Heart right ventricle (tissue), 16 donors: Measurements from ENCODE around the gene KRT20. TPM values are rescaled to one million over a fixed set of nuclear protein-coding genes. Genes with fewer than 3 reads are reported as not detected.

Experiments
- ATAC-seq, 8 donors: fragments of 200-7000 bp; cut with Tn5 transposase; one replicate each; pipeline ENCODE4 v1.9.1; 2020; ENCODE audit warnings: mild to moderate bottlenecking in 8 of 8, moderate library complexity in 8 of 8, moderate number of reproducible peaks in 1 of 8
- DNase-seq, 2 donors: peaks; one replicate each; pipeline ENCODE4 v3.0.0-alpha.2; 2020
- H3K27ac ChIP-seq, 10 donors: fragments of 200-600 bp; sonication (generic) in 2 of 10; one replicate each; pipeline versions ENCODE4 v1.5.0 to v1.8.0; 2020 to 2022; ENCODE audit warnings: mild to moderate bottlenecking in 3 of 10
- H3K27me3 ChIP-seq, 7 donors: fragments of 200-600 bp; one replicate each; pipeline ENCODE4 v1.8.0; 2021 to 2022; ENCODE audit warnings: mild to moderate bottlenecking in 2 of 7
- H3K36me3 ChIP-seq, 9 donors: fragments of 200-600 bp; sonication (generic) in 1 of 9; one replicate each; pipeline versions ENCODE4 v1.5.0 to v1.8.0; 2020 to 2022; ENCODE audit warnings: mild to moderate bottlenecking in 2 of 9
- H3K4me1 ChIP-seq, 9 donors: fragments of 200-600 bp; sonication (generic) in 1 of 9; one replicate each; pipeline versions ENCODE4 v1.5.0 to v1.8.0; 2020 to 2022; ENCODE audit warnings: mild to moderate bottlenecking in 4 of 9
- H3K4me3 ChIP-seq, 10 donors: fragments of 200-600 bp; sonication (generic) in 2 of 10; one replicate each; pipeline versions ENCODE4 v1.5.0 to v1.8.0; 2020 to 2022; ENCODE audit warnings: mild to moderate bottlenecking in 7 of 10, moderate library complexity in 2 of 10
- H3K9me3 ChIP-seq, 11 donors: fragments of 200-600 bp in 10 of 11; sonication (generic) in 2 of 11; one replicate each; pipeline versions ENCODE4 v1.5.0 to v1.8.0; 2013 to 2022; ENCODE audit warnings: mild to moderate bottlenecking in 2 of 11, control low read depth in 1 of 11, moderate library complexity in 1 of 11
- CTCF ChIP-seq, 9 donors: fragments of 200-600 bp; sonication (generic) in 2 of 9; IDR thresholded peaks; one replicate each; pipeline versions ENCODE4 v1.5.0 to v1.8.0; 2021 to 2022; ENCODE audit warnings: antibody characterized with exemption in 9 of 9, mild to moderate bottlenecking in 5 of 9, moderate library complexity in 1 of 9
- WGBS, 2 donors: extraction: QIAGEN DNeasy Blood & Tissue Kit; methylation state at CpG; one replicate each; pipeline ENCODE4 v1.1.7; 2013; ENCODE audit warnings: inconsistent platforms in 1 of 2; 5-methylcytosine and 5-hydroxymethylcytosine counted together
- intact Hi-C, 10 donors: fragments of 100-400 bp; cut with DNase I; formaldehyde crosslinking; loops; one replicate each; pipeline versions ENCODE4 v1.11.1 to v1.14.2; 2022
- polyA plus RNA-seq, 2 donors: library from polyadenylated mRNA; stranded (reverse); fragments of 200-250 nt; gene quantifications; one replicate each; pipeline ENCODE4 v1.2.3, GENCODE V29; 2013
- total RNA-seq, 10 donors: library from RNA; stranded (reverse); fragmentation: NEBNext Ultra II Directional in 3 of 10; extraction: Animal tissue kit (Norgen Biotek cat#: 25700) in 3 of 10; gene quantifications; one replicate each; pipeline versions ENCODE4 v1.2.1 to v1.2.4, GENCODE V29; 2021 to 2023
- donor health status: Arrhythmogenic right ventricular cardiomyopathy.
- donor health status: ischemic (EF 13 %, LVEDD 7.1; RV severe dilation, severe dysfunction).
- donor health status: healthy with polysubstance abuse.
- donor health status: DM: no; HTN: yes; CAD: no.
- donor health status: DM: no; HTN: no; CAD: no.
- donor health status: ischemic (EF 25% LVEDD 6.9; RV normal size, moderate dysfunction).
- donor health status: ischemic (EF 25% LVEDD 5.7; RV mildly dilated, moderate dysfunction).
- donor health status: healthy.
- donor health status: DM: yes; HTN: yes; CAD: no.
- donor health status: Ischemic cardiomyopathy.
- donor health status: ischemic (EF 35%, LVEDD 5.7; RV mildly dilated, moderate dysfunction).
- donor health status: nonischemic (EF 11% LVEDD 7.7; RV severe dilation, severe dysfunction).
- donor health status: DM: yes; HTN: yes; CAD: no.
- donor health status: PGD.
- donor health status: ischemic (EF 29% LVEDD 5.4; RV normal size, mild dysfunction).
- donor health status: nonischemic (EF 23%, LVEDD 6.1; RV moderate dilation, normal function).

KRT20 gene
- total and polyA plus RNA-seq, 12 donors = not detected

DNA sequence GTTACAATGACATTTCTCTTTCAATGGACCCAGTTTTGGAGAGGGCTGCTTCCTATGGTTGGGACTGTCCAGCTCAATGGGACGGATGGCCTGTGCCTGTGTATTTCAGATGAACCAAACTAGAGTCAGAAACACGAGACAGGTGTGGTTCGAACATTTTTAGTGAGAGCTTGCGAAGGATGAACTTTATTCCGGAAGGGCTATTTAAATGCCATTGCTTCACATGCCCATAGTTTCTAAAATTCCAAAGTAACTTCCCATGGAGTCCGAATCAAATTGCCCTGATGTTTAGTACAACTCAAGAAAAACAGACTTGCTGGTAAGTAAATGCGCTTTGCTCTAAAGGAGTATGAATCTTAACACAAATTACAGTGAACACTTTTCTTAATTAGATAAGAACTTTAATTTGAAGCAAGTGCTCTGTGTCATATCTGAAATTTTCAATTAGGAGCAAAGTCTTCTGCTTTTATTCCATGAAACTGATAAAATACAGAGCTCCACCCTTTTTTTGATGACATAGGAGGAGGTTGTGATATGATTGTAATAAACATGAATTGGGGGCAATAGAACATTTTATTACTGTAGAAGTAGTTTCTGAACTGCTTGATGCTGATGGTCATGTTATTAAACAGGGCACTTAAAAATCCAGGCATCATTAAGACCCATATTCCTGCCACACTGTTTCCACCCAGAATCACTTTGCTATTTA lies 1.3 kb downstream of the KRT20 start:
- DNase-seq = no peak
- H3K4me1 ChIP-seq = no peaks in the 10 kb centered on the region
- peaks cover 0 to 31% (median 7%) of the 10 kb centered on the region in 7 donors for H3K27me3 ChIP-seq
- intact Hi-C loops = no loop called here
- no peak overlapping the region for H3K27ac ChIP-seq
- no peak for ATAC-seq
- no peak for TF ChIP-seq CTCF (IDR thresholded peaks at IDR 0.05)
- 93% methylated on average over 7 of the region's 7 CpGs for WGBS, 2 donors
- no peaks in the 10 kb centered on the region for H3K36me3 ChIP-seq
- H3K9me3 ChIP-seq = no peaks in the 10 kb centered on the region
- H3K4me3 ChIP-seq = no peak overlapping the region

DNA sequence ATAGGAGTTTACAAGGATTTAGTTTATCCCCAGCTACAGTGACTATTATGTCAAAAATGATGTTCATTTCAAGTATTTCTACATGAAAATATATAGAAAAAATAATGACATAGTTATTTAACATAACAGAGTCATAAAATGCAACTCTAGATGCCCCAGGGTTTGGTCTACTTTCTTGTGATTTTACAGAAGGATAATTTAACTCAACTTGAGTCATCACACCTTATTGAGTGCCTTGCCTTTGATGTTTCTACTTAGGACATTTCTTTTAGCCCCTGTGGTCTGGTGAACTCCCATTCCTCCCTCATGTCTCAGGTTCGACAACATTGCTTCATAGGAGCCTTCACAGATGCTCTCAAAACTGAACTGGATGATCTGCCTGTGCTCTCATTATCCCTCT lies 2.0 kb downstream of the KRT20 start:
- no peak overlapping the region for H3K4me3 ChIP-seq
- WGBS, 2 donors = 85 to 88% methylated on average over 1 of the region's 1 CpG
- no peaks in the 10 kb centered on the region for H3K4me1 ChIP-seq
- intact Hi-C loops = no loop called here
- H3K27ac ChIP-seq = no peak overlapping the region
- no peak for TF ChIP-seq CTCF (IDR thresholded peaks at IDR 0.05)
- H3K36me3 ChIP-seq = no peaks in the 10 kb centered on the region
- H3K9me3 ChIP-seq = no peaks in the 10 kb centered on the region
- no peak for DNase-seq
- no peak for ATAC-seq
- H3K27me3 ChIP-seq = peaks cover 0 to 23% (median 7%) of the 10 kb centered on the region in 7 donors

DNA sequence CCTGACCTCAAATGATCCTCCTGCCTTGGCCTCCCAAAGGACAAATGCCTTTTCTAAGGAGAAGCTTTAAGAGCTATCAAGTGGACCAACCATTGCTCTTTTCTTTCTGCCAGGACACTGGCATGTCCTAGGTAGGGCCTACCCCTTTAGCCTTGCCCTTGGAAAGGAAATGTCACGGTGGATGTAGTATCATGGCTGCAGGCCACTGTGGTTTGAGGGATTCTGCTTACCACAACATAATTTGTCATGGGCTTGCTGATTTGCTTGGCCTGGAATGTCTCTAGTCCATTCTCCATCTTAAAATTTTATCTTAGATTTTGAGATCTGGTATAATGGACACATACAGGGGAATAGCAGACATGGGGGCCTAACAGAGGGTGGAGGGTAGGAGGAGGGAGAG lies 6.0 kb downstream of the KRT20 start:
- peaks cover 0 to 7% (median 0%) of the 10 kb centered on the region in 7 donors for H3K27me3 ChIP-seq
- 91 to 96% methylated on average over 1 of the region's 1 CpG for WGBS, 2 donors
- no peaks in the 10 kb centered on the region for H3K9me3 ChIP-seq
- H3K36me3 ChIP-seq = no peaks in the 10 kb centered on the region
- no peak overlapping the region for H3K4me3 ChIP-seq
- no peak for TF ChIP-seq CTCF (IDR thresholded peaks at IDR 0.05)
- no peak overlapping the region for H3K27ac ChIP-seq
- no peak for ATAC-seq
- no peaks in the 10 kb centered on the region for H3K4me1 ChIP-seq
- DNase-seq = no peak
- intact Hi-C loops = no loop called here

DNA sequence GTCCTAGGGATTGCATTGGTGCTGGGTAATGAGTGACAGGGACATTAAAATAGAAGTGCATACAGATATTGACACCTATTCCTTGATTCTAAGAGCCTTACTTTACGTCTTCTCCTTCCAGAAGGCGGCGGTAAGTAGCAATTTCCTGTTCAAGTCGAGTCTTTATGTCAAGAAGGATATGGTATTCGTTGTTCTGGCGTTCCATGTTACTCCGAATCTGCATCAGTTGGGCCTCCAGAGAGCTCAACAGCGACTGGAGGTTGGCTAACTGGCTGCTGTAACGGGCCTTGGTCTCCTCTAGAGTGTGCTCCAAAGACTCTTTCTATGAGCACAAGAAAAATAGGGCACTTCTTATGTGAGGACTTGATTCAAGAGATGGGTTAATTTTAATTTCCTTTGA lies 7.0 kb downstream of the KRT20 start:
- Histone ChIP-seq H3K4me1 (no peaks in the 10 kb centered on the region), H3K9me3 (no peaks in the 10 kb centered on the region), H3K4me3 (no peak overlapping the region), H3K27me3 (peaks cover 0 to 7% (median 0%) of the 10 kb centered on the region in 7 donors), H3K36me3 (no peaks in the 10 kb centered on the region), H3K27ac (no peak overlapping the region)
- no peak for ATAC-seq
- 84 to 92% methylated on average over 9 of the region's 9 CpGs for WGBS, 2 donors
- intact Hi-C loops = no loop called here
- no peak for DNase-seq
- TF ChIP-seq CTCF (IDR thresholded peaks at IDR 0.05) = no peak
